Adrenal gland (tissue), 5 donors: ENCODE data around the gene MLF1.

Experiments
- CTCF ChIP-seq, 6 experiments: fragments of 450-650 bp in 4 of 6; fragments of 200-600 bp in 2 of 6; sonication (generic) in 1 of 6; IDR thresholded peaks; 1 replicate in 5 of 6; 2 replicates in 1 of 6; pipeline versions ENCODE4 v1.5.1 to v1.8.0; 2016 to 2021; ENCODE audit warnings: antibody characterized with exemption in 6 of 6, mild to moderate bottlenecking in 2 of 6, moderate library complexity in 1 of 6
- POLR2A ChIP-seq, 2 donors: fragments of 450-650 bp; IDR thresholded peaks; one replicate each; pipeline ENCODE4 v1.6.1; 2017; ENCODE audit warnings: antibody characterized with exemption in 2 of 2, mild to moderate bottlenecking in 2 of 2, moderate library complexity in 1 of 2
- donor health status: DM: no; HTN: no; CAD: no.

GRCh38 chr3:158570999-158571702 lies at the start of gene MLF1:
- TF ChIP-seq POLR2A (IDR thresholded peaks at IDR 0.05) = peak; percentile 54 to 77
- no peak for TF ChIP-seq CTCF (IDR thresholded peaks at IDR 0.05)
